Measurements from ENCODE around the gene C8A.

- TF ChIP-seq EZH2 (IDR thresholded peaks at IDR 0.05; ENCODE audit: insufficient read depth, poor library complexity, severe bottlenecking) (no peak), EZH2phosphoT487 (IDR thresholded peaks at IDR 0.05; ENCODE audit: insufficient read depth, low read depth) (no peak)
Observed at GRCh38 chr1:56931211-56931610, 76.6 kb downstream of the C8A start.
